Measurements from ENCODE around the gene CCNDBP1. TPM values are rescaled to one million over a fixed set of nuclear protein-coding genes. Genes with fewer than 3 reads are reported as not detected.

Gene CCNDBP1
- total and polyA plus RNA-seq, 11 donors: 29.3 to 70.1 (median 59.0) TPM

- intact Hi-C loops (cut with DNase I): no loop called here
- H3K36me3 ChIP-seq: no peaks in the 10 kb centered on the region
- 72 to 76% (median 74%) methylated on average over 7 to 10 of the region's 10 CpGs for WGBS, 4 donors
- no peak for TF ChIP-seq POLR2A (IDR thresholded peaks at IDR 0.05)
- TF ChIP-seq CTCF (IDR thresholded peaks at IDR 0.05): no peak
- ATAC-seq (no peak), DNase-seq (no peak)
- H3K4me1 ChIP-seq: no peaks in the 10 kb centered on the region
- no peaks in the 10 kb centered on the region for H3K9me3 ChIP-seq
- no peak overlapping the region for H3K27ac ChIP-seq
- H3K4me3 ChIP-seq: no peak overlapping the region
- H3K27me3 ChIP-seq: no peaks in the 10 kb centered on the region
These were observed 53.5 kb downstream of the CCNDBP1 start for GRCh38 chr15:43238671-43239131.

GRCh38 chr15:43239732-43240491 lies 54.7 kb downstream of the CCNDBP1 start:
- Histone ChIP-seq H3K4me1 (no peaks in the 10 kb centered on the region), H3K27me3 (no peaks in the 10 kb centered on the region), H3K36me3 (no peaks in the 10 kb centered on the region), H3K27ac (no peak overlapping the region), H3K9me3 (no peaks in the 10 kb centered on the region), H3K4me3 (no peak overlapping the region)
- 74 to 78% (median 77%) methylated on average over 7 of the region's 7 CpGs for WGBS, 4 donors
- intact Hi-C loops (cut with DNase I): loop anchor here in 1 of 10 donors (5.0 kb wide), 1 partner anchor 307 kb away; no protein-coding TSS in a partner anchor
- no peak for TF ChIP-seq POLR2A (IDR thresholded peaks at IDR 0.05)
- no peak for TF ChIP-seq CTCF (IDR thresholded peaks at IDR 0.05)
- no peak for ATAC-seq
- no peak for DNase-seq

- H3K9me3 ChIP-seq: no peaks in the 10 kb centered on the region
- ATAC-seq: peak; percentile 47 to 86 (median 74)
- intact Hi-C loops (cut with DNase I): loop anchor here in 1 of 10 donors (5.0 kb wide), 1 partner anchor 306 kb away; no protein-coding TSS in a partner anchor
- H3K4me1 ChIP-seq: no peaks in the 10 kb centered on the region
- H3K36me3 ChIP-seq: no peaks in the 10 kb centered on the region
- peak in 3 of 5 donors; percentile 33 to 44 (median 39) for DNase-seq
- H3K4me3 ChIP-seq: no peak overlapping the region
- 60 to 78% (median 69%) methylated on average over 1 of the region's 1 CpG for WGBS, 4 donors
- H3K27ac ChIP-seq: no peak overlapping the region
- TF ChIP-seq CTCF (IDR thresholded peaks at IDR 0.05): no peak
- no peak for TF ChIP-seq POLR2A (IDR thresholded peaks at IDR 0.05)
- no peaks in the 10 kb centered on the region for H3K27me3 ChIP-seq
These were observed 55.9 kb downstream of the CCNDBP1 start for GRCh38 chr15:43241100-43241499.

GRCh38 chr15:43242616-43243015 lies 57.4 kb downstream of the CCNDBP1 start:
- 73 to 75% (median 74%) methylated on average over 5 of the region's 5 CpGs for WGBS, 4 donors
- Histone ChIP-seq H3K27me3 (no peaks in the 10 kb centered on the region), H3K27ac (no peak overlapping the region), H3K36me3 (no peaks in the 10 kb centered on the region), H3K9me3 (no peaks in the 10 kb centered on the region), H3K4me3 (no peak overlapping the region), H3K4me1 (no peaks in the 10 kb centered on the region)
- ATAC-seq (no peak), DNase-seq (no peak)
- intact Hi-C loops (cut with DNase I): loop anchor here in 1 of 10 donors (5.0 kb wide), 1 partner anchor 305 kb away; no protein-coding TSS in a partner anchor
- TF ChIP-seq CTCF (IDR thresholded peaks at IDR 0.05): no peak
- no peak for TF ChIP-seq POLR2A (IDR thresholded peaks at IDR 0.05)

Measured in heart left ventricle (tissue), 16 donors.